Epithelial cell of umbilical artery (primary cell): ENCODE measurements around the gene EPHB6. TPM values are rescaled to one million over a fixed set of nuclear protein-coding genes. Genes with fewer than 3 reads are reported as not detected.

Experiments
- total RNA-seq: library from RNA; depleted of rRNA; stranded (reverse); fragments of >200 nt; gene quantifications from 2 replicates; pipeline ENCODE4 v1.2.3, GENCODE V29; 2014

EPHB6 gene, protein sequence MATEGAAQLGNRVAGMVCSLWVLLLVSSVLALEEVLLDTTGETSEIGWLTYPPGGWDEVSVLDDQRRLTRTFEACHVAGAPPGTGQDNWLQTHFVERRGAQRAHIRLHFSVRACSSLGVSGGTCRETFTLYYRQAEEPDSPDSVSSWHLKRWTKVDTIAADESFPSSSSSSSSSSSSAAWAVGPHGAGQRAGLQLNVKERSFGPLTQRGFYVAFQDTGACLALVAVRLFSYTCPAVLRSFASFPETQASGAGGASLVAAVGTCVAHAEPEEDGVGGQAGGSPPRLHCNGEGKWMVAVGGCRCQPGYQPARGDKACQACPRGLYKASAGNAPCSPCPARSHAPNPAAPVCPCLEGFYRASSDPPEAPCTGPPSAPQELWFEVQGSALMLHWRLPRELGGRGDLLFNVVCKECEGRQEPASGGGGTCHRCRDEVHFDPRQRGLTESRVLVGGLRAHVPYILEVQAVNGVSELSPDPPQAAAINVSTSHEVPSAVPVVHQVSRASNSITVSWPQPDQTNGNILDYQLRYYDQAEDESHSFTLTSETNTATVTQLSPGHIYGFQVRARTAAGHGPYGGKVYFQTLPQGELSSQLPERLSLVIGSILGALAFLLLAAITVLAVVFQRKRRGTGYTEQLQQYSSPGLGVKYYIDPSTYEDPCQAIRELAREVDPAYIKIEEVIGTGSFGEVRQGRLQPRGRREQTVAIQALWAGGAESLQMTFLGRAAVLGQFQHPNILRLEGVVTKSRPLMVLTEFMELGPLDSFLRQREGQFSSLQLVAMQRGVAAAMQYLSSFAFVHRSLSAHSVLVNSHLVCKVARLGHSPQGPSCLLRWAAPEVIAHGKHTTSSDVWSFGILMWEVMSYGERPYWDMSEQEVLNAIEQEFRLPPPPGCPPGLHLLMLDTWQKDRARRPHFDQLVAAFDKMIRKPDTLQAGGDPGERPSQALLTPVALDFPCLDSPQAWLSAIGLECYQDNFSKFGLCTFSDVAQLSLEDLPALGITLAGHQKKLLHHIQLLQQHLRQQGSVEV
- total RNA-seq, result under 0.01 TPM in 1 of 2 replicates, not detected in the other

DNA sequence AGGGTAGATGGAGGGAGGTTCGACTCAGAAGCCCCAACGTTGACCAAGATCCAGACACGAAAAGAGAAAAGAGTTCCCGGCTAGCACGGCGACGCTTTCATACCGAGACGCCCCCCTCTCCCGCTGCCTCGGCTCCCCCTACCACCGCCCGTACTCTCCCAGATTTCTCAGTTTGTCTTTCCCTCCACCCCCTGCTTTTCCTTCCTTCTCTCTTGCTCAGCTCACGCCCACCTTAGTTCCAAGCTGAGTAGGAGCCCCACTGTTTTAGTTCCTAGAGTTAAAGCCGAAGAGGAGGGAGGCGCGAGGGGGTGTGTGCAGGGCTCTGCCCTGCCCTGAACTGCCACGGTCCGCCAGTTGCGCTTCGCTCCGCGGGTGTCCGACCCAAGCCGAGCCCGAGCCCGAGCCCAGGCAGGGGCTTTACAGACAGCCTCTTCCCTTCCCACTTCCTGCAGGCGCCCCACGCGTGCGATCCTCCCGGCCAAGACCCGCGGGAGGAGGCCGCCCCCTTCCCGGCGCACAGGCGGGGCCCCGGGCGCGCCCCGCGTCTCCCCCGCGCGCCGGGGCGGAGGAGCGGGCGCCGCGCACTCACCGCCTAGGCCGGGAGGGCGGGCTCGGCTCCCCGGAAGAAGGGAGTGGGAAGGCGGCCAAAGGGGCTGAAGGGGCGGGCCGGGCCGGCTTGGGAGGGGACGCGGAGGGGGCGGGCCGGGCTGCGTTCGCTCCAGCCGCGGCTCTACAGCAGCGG is at the start of gene EPHB6:
Gene EPHB6 (plus strand): TSS at position 705 of the 742 bp plus-strand sequence. CDS start 8,152 bp downstream, outside the sequence.

DNA sequence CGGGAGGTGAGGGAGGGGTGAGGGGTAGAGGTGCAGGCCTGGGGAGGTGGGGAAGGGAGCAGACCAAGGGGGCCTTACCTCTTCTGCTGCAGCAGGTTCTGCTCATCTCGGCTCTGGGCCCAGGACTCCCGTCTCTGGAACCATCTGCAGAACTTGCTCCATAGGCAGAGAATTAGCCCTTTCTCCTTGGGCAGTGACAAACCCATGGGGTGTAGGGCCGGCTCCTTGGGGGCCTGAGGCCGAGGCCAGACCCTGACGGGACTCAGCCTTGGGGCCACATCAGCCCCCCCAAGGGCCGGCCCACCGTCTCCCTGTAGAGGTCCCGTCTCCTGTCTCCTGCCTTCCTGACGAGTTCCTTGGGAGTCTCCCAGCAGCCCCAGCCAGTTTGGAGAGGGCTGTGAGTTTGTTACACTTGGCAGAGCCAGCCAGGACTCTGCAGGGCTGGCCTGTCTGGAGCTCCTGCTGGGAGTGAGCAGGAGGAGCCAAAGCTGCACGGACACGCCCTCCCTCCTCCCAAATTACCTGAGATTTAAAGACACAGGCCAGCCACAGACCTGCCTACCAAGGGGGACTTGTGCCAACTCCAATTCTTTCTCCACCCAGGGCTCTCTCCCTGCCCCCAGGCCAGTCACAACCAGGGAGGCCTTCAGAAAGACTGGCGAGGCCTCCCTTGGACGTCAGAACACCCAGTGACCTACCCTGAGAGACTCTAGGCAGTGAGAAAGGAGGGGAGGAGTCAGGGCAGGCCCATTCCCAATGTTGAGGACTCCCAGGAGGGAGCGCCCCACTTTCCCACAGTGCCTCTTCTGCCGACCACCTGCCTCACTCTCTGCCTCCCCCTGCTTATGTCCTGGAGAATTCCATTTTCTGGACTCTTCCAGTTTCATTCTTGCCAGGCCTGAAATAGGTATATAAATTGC is 30.7 kb downstream of the EPHB6 start, which contains the start of gene TRPV6:
Gene TRPV6 (minus strand): TSS at position 435 of the 920 bp plus-strand sequence.

Other genes with a start within 250 kb of the EPHB6 start
- not detected in 2 replicates for gene PRSS1, start 105.6 kb upstream of the EPHB6 start, total RNA-seq
- gene PRSS2, start 84.1 kb upstream of the EPHB6 start, total RNA-seq, result 0.76 TPM in 1 of 2 replicates, not detected in the other
- gene TRPV6, start 30.7 kb downstream of the EPHB6 start, total RNA-seq, result not detected in 2 replicates
- gene TRPV5, start 78.7 kb downstream of the EPHB6 start, total RNA-seq, result not detected in 2 replicates
- not detected in 2 replicates for gene LLCFC1, start 84.4 kb downstream of the EPHB6 start, total RNA-seq
- gene KEL, start 107.3 kb downstream of the EPHB6 start, total RNA-seq, result not detected in 2 replicates
- gene OR9A2, start 172.1 kb downstream of the EPHB6 start, total RNA-seq, result not detected in 2 replicates
- not detected in 2 replicates for gene OR6V1, start 197.3 kb downstream of the EPHB6 start, total RNA-seq